GDM1 (cell line): Measurements from ENCODE around the gene ZNF593.

Source experiments
- DNase-seq: peaks from one replicate; lab custom pipeline; 2025; lab: John Stamatoyannopoulos, UW

ZNF593 gene

GRCh38 chr1:26148887-26149286 is 20.8 kb upstream of the ZNF593 start:
- DNase-seq: no peak

- DNase-seq: no peak
These were observed 15.7 kb upstream of the ZNF593 start for GRCh38 chr1:26153966-26154532.

- no peak for DNase-seq
These were observed 15.0 kb upstream of the ZNF593 start for GRCh38 chr1:26154750-26155149.

- DNase-seq: no peak
These were observed 14.1 kb upstream of the ZNF593 start for GRCh38 chr1:26155370-26156284.

- peak; percentile 51 for DNase-seq
These were observed 13.2 kb upstream of the ZNF593 start for GRCh38 chr1:26156285-26157038.

- DNase-seq: no peak
These were observed 11.3 kb upstream of the ZNF593 start for GRCh38 chr1:26158271-26158907.

- no peak for DNase-seq
These were observed 10.6 kb upstream of the ZNF593 start, which contains the start of gene FAM110D for GRCh38 chr1:26158908-26159742. TSS of gene FAM110D (plus strand) at chr1:26159079. CDS start at chr1:26161292, 2,213 bp downstream.

GRCh38 chr1:26159743-26160039 is 10.0 kb upstream of the ZNF593 start:
- no peak for DNase-seq

- no peak for DNase-seq
These were observed 8.9 kb upstream of the ZNF593 start for GRCh38 chr1:26160527-26161414.

- no peak for DNase-seq
These were observed 8.1 kb upstream of the ZNF593 start for GRCh38 chr1:26161415-26162219.

- no peak for DNase-seq
These were observed 7.4 kb upstream of the ZNF593 start for GRCh38 chr1:26162220-26162709.

GRCh38 chr1:26163684-26164035 is 6.0 kb upstream of the ZNF593 start:
- no peak for DNase-seq

GRCh38 chr1:26164036-26164860 is 5.5 kb upstream of the ZNF593 start:
- no peak for DNase-seq

- DNase-seq: peak; percentile 15
These were observed 4.6 kb upstream of the ZNF593 start for GRCh38 chr1:26164861-26165842.

- DNase-seq: no peak
These were observed 2.9 kb upstream of the ZNF593 start for GRCh38 chr1:26166719-26167281.

- DNase-seq: no peak
These were observed 1.1 kb upstream of the ZNF593 start, which contains the start of gene C1orf232 for GRCh38 chr1:26168410-26169197. TSS of gene C1orf232 (minus strand) at chr1:26168963. CDS start at chr1:26168499, 464 bp downstream.
